NT2/D1 (cell line): ENCODE measurements around the gene ZNF284.

ENCODE experiments used
- YY1 ChIP-seq: IDR thresholded peaks from 2 replicates; pipeline ENCODE4 v1.6.1; 2011; ENCODE audit not compliant: insufficient read length, insufficient read depth
- ZNF274 ChIP-seq: IDR thresholded peaks from 2 replicates; pipeline ENCODE4 v1.6.1; 2011; ENCODE audit warnings: mild to moderate bottlenecking, low read depth, low read length

- TF ChIP-seq ZNF274 (no peak), YY1 (no peak)
These were observed 813 bp downstream of the ZNF284 start for GRCh38 chr19:44072543-44073401.
